CD14-positive monocyte (primary cell): ENCODE measurements around the gene GHRH. TPM values are rescaled to one million over a fixed set of nuclear protein-coding genes. Genes with fewer than 3 reads are reported as not detected.

ENCODE experiments used
- DNase-seq, 3 donors: peaks; one replicate each; pipeline ENCODE4 v3.0.0-alpha.2; 2011 to 2022
- H2AFZ ChIP-seq: 2 replicates; pipeline ENCODE4 v1.6.0; 2012; ENCODE audit warnings: mild to moderate bottlenecking, low read depth, low read length, inconsistent platforms; ENCODE audit not compliant: insufficient read depth, poor library complexity, severe bottlenecking
- H3K27ac ChIP-seq, 2 donors: 1 replicate in 1 of 2; 2 replicates in 1 of 2; pipeline ENCODE4 v1.5.1; 2012 to 2013; ENCODE audit warnings: low read length in 2 of 2, control low read depth in 1 of 2, inconsistent platforms in 1 of 2, low read depth in 1 of 2, mild to moderate bottlenecking in 1 of 2
- H3K27me3 ChIP-seq, 2 donors: one replicate each; pipeline versions ENCODE4 v1.6.0 to v1.6.1; 2011 to 2013; ENCODE audit warnings: low read length in 2 of 2; ENCODE audit not compliant: control insufficient read depth in 2 of 2, insufficient read depth in 2 of 2
- H3K36me3 ChIP-seq, 2 donors: replicated peaks in 1 of 2; 1 replicate in 1 of 2; 2 replicates in 1 of 2; pipeline versions ENCODE4 v1.5.1 to v1.6.1; 2012 to 2013; ENCODE audit warnings: low read length in 2 of 2, control low read depth in 1 of 2, inconsistent platforms in 1 of 2, mild to moderate bottlenecking in 1 of 2; ENCODE audit not compliant: insufficient read depth in 2 of 2, control insufficient read depth in 1 of 2
- H3K4me1 ChIP-seq, 2 donors: 1 replicate in 1 of 2; 2 replicates in 1 of 2; pipeline versions ENCODE4 v1.5.1 to v1.6.1; 2012 to 2013; ENCODE audit warnings: low read length in 2 of 2, control low read depth in 1 of 2, inconsistent platforms in 1 of 2, mild to moderate bottlenecking in 1 of 2, moderate library complexity in 1 of 2; ENCODE audit not compliant: insufficient read depth in 2 of 2, control insufficient read depth in 1 of 2
- H3K4me2 ChIP-seq: replicated peaks from 2 replicates; pipeline ENCODE3; 2012; ENCODE audit warnings: low read length, moderate library complexity, mild to moderate bottlenecking; ENCODE audit not compliant: poor library complexity, severe bottlenecking; ENCODE audit errors: extremely low read depth
- H3K4me3 ChIP-seq, 3 experiments: fragments of 200-600 bp in 1 of 3; sonication (generic) in 1 of 3; replicated peaks in 1 of 3; 1 replicate in 2 of 3; 2 replicates in 1 of 3; pipeline ENCODE4 v1.5.1; 2011 to 2013; ENCODE audit warnings: low read length in 3 of 3, mild to moderate bottlenecking in 3 of 3, control low read depth in 2 of 3, low read depth in 2 of 3, inconsistent platforms in 1 of 3, moderate library complexity in 1 of 3
- H3K79me2 ChIP-seq: 2 replicates; pipeline ENCODE4 v1.6.0; 2012; ENCODE audit warnings: mild to moderate bottlenecking, control low read depth, inconsistent platforms, low read length, moderate library complexity; ENCODE audit not compliant: insufficient read depth
- H3K9ac ChIP-seq: 2 replicates; pipeline ENCODE4 v1.6.0; 2017; ENCODE audit warnings: low read length, mild to moderate bottlenecking; ENCODE audit not compliant: insufficient read depth, poor library complexity, severe bottlenecking
- H3K9me3 ChIP-seq, 2 donors: replicated peaks in 1 of 2; 1 replicate in 1 of 2; 2 replicates in 1 of 2; pipeline versions ENCODE4 v1.5.1 to v1.6.1; 2012 to 2013; ENCODE audit warnings: low read length in 2 of 2, control low read depth in 1 of 2; ENCODE audit not compliant: control insufficient read depth in 1 of 2, insufficient read depth in 1 of 2
- H4K20me1 ChIP-seq: 2 replicates; pipeline ENCODE4 v1.6.0; 2012; ENCODE audit warnings: mild to moderate bottlenecking, low read length, control low read depth, moderate library complexity; ENCODE audit not compliant: insufficient read depth
- H3K27ac Mint-ChIP-seq, 7 donors: one replicate each; pipeline ENCODE4 v1.8.0; 2020; ENCODE audit warnings: mild to moderate bottlenecking in 7 of 7, mixed read lengths in 7 of 7, moderate library complexity in 6 of 7, inconsistent platforms in 2 of 7
- H3K27me3 Mint-ChIP-seq, 3 donors: one replicate each; pipeline ENCODE4 v1.8.0; 2021 to 2022; ENCODE audit warnings: low read depth in 3 of 3, mild to moderate bottlenecking in 3 of 3, mixed read lengths in 3 of 3, moderate library complexity in 3 of 3, inconsistent platforms in 1 of 3
- H3K36me3 Mint-ChIP-seq, 2 donors: one replicate each; pipeline ENCODE4 v1.8.0; 2020; ENCODE audit warnings: mixed read lengths in 2 of 2, inconsistent platforms in 1 of 2, mild to moderate bottlenecking in 1 of 2
- H3K4me1 Mint-ChIP-seq: one replicate; pipeline ENCODE4 v1.8.0; 2020; ENCODE audit warnings: mild to moderate bottlenecking, mixed read lengths
- H3K4me3 Mint-ChIP-seq, 2 donors: one replicate each; pipeline ENCODE4 v1.8.0; 2020; ENCODE audit warnings: mild to moderate bottlenecking in 2 of 2, mixed read lengths in 2 of 2, moderate library complexity in 1 of 2
- H3K9me3 Mint-ChIP-seq, 7 donors: one replicate each; pipeline ENCODE4 v1.8.0; 2020 to 2022; ENCODE audit warnings: mixed read lengths in 7 of 7, mild to moderate bottlenecking in 6 of 7, moderate library complexity in 6 of 7, inconsistent platforms in 2 of 7
- CTCF ChIP-seq: fragments of 200-600 bp; IDR thresholded peaks from one replicate; pipeline ENCODE4 v1.8.0; 2022; ENCODE audit warnings: antibody characterized with exemption, mild to moderate bottlenecking
- WGBS: methylation state at CpG from one replicate; pipeline ENCODE4 v1.1.5; 2013; ENCODE audit warnings: missing lambda C conversion rate; ENCODE audit not compliant: insufficient coverage; 5-methylcytosine and 5-hydroxymethylcytosine counted together
- intact Hi-C, 2 donors: fragments of 100-400 bp; cut with micrococcal nuclease; formaldehyde crosslinking; loops; one replicate each; pipeline versions ENCODE4 v1.15.0 to v1.15.1; 2023
- polyA plus RNA-seq, 3 donors: library from polyadenylated mRNA; depleted of rRNA in 1 of 3; unstranded in 2 of 3; stranded (reverse) in 1 of 3; fragments of 300-500 nt in 2 of 3; fragments of >200 nt in 1 of 3; fragmentation: Illumina TruSeq in 2 of 3; gene quantifications; 1 replicate in 2 of 3; 2 replicates in 1 of 3; pipeline ENCODE4 v1.2.3, GENCODE V29; 2012 to 2021

GHRH gene
- polyA plus RNA-seq, 3 donors: not detected

- peaks cover 76% of the 10 kb centered on the region for H3K79me2 ChIP-seq
- no peak overlapping the region for H3K4me3 ChIP-seq
- H3K4me1 ChIP-seq: peaks cover 19 to 26% of the 10 kb centered on the region in 2 donors
- H3K4me2 ChIP-seq: no peak overlapping the region
- no peak for TF ChIP-seq CTCF
- no peaks in the 10 kb centered on the region for H3K27me3 ChIP-seq
- Mint-ChIP-seq H3K9me3 (no peaks in the 10 kb centered on the region), H3K27ac (peak overlapping the region in 1 of 7 donors; percentile 46), H3K27me3 (no peaks in the 10 kb centered on the region), H3K4me3 (no peak overlapping the region), H3K36me3 (peaks cover 66 to 71% of the 10 kb centered on the region in 2 donors), H3K4me1 (peaks cover 20% of the 10 kb centered on the region)
- no peak for DNase-seq
- H3K9me3 ChIP-seq: no peaks in the 10 kb centered on the region
- no peak overlapping the region for H3K27ac ChIP-seq
- H4K20me1 ChIP-seq: peaks cover 9% of the 10 kb centered on the region
- H3K9ac ChIP-seq: no peak overlapping the region
- 98% methylated on average over 9 of the region's 9 CpGs for WGBS
- peaks cover 50 to 68% of the 10 kb centered on the region in 2 donors for H3K36me3 ChIP-seq
- intact Hi-C loops: no loop called here
- no peak overlapping the region for H2AFZ ChIP-seq
Measured at GRCh38 chr20:37301120-37301519, 39.5 kb upstream of the GHRH start.

- Mint-ChIP-seq H3K27ac (peak overlapping the region in 3 of 7 donors; percentile 10 to 75 (median 44)), H3K27me3 (no peaks in the 10 kb centered on the region), H3K9me3 (no peaks in the 10 kb centered on the region), H3K36me3 (peaks cover 59 to 63% of the 10 kb centered on the region in 2 donors), H3K4me1 (peaks cover 32% of the 10 kb centered on the region), H3K4me3 (no peak overlapping the region)
- H3K9me3 ChIP-seq: no peaks in the 10 kb centered on the region
- peaks cover 31 to 38% of the 10 kb centered on the region in 2 donors for H3K4me1 ChIP-seq
- intact Hi-C loops: no loop called here
- no peak overlapping the region for H3K4me3 ChIP-seq
- H3K4me2 ChIP-seq: no peak overlapping the region
- peaks cover 76% of the 10 kb centered on the region for H3K79me2 ChIP-seq
- no peak overlapping the region for H3K9ac ChIP-seq
- DNase-seq: no peak
- H3K36me3 ChIP-seq: peaks cover 45 to 56% of the 10 kb centered on the region in 2 donors
- H3K27me3 ChIP-seq: no peaks in the 10 kb centered on the region
- H2AFZ ChIP-seq: no peak overlapping the region
- H4K20me1 ChIP-seq: peaks cover 5% of the 10 kb centered on the region
- peak overlapping the region in 1 of 2 donors; percentile 40 for H3K27ac ChIP-seq
- no peak for TF ChIP-seq CTCF
- 93% methylated on average over 3 of the region's 6 CpGs for WGBS
Measured at GRCh38 chr20:37299718-37300528, 38.3 kb upstream of the GHRH start.
